Activated CD8-positive, alpha-beta memory T cell treated with anti-CD3 and anti-CD28 coated beads, Interleukin-2, amount 50 U/mL, for 48 hours (primary cell): ENCODE measurements around the gene CHMP2A.
"Not testable (repeated sequence)": the region's sequence is repeated elsewhere in the genome, so short reads cannot be mapped to it uniquely, and the experiment has no call there.

ENCODE experiments used
- DNase-seq: peaks from one replicate; pipeline ENCODE4 v3.0.0-alpha.2; 2020

The CHMP2A gene

GRCh38 chr19:58510084-58510862 is 44.6 kb downstream of the CHMP2A start:
- no peak for DNase-seq

DNA sequence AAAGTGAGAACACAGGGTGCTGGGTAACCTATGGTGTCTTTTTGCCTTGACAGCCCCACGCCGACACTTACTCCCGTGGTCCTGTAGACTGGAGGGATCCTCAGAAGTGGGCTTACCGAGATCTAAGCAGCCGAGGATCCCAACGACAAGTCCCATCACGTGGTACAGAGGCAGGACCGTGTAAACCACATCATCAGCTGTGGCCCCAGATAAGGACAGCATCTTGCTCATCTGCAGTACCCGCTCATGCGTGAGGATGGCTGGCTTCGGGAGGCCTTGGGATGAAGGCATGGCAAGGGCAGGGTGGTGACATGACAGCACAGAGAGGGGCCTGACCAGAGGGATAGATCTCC is 45.2 kb downstream of the CHMP2A start:
- no peak for DNase-seq

GRCh38 chr19:58507602-58508223 is 47.2 kb downstream of the CHMP2A start:
- not testable (repeated sequence) for DNase-seq
